HG03039 (cell line): ENCODE data around the gene ENTREP1.

Source experiments
- ATAC-seq: cut with Tn5 transposase; IDR thresholded peaks from one replicate; pipeline ENCODE4 v1.9.1; 2021; ENCODE audit warnings: mild to moderate bottlenecking, moderate library complexity; ENCODE audit not compliant: unreplicated experiment

Gene ENTREP1

DNA sequence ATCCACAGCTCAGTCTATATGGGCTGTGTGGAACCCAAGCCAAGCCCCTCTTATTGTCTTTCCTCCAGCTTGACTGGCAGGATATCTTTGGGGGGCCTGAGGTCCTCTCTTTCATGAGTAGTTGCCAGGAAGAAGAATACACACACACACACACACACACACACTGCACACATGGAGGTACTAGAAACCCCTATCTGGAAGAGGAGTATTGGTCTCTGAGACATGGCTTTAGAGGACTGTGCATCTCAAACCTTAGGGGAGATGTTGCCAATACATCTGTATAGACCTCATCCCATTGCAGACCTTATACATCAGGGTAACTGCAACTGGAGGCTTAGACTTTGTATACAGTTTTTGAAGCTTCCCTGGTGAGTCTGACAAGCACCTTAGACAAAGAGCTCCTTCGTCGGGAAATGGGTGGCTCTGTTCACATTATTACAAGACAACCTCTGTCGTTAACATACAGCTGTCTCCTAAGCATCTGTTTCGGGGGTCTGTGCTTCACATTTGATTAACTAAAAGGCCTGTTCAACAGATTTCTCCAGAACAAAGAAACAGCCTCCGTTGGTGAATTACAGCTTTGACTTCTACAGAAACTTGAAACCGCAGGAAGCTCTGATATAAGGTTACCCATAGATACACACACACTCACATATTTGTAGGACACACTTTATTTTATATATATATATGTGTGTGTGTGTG, 5.5 kb upstream of the ENTREP1 start:
- no peak for ATAC-seq

DNA sequence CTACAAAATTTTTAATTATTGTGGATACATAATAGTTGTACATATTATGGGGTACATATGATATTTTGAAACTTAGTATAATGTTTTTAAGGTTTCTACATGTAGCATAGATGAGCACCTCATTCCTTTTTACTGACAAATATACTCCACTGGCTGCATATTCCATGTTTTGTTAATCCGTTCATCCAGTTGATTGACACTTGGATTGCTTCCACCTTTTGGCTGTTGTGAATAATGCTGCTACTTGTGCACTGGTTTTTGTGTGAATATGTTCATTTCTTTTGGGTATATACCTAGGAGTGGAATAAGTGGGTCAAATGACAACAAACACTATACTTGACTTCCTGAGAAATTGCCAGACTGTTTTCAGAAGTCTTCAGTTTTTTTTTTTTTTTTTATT, 2.8 kb upstream of the ENTREP1 start:
- ATAC-seq, result no peak

DNA sequence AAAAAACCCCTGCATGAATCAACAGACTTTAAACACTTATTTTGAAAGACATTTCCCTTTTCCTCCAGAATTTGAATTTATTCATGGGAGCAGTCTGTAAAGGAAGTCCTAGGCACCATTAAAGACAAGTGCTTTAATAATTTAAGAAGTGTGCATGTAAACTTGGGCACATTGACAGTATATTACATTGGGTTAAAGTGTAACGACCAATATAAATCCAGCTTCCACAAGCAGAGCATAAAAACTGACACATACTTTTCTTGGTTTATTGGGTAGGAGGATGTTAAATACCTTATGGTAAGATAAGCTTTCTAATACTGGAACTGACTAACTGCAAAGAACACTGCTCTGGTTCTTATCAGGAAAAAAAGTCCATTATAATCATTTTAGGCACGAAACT, 1.2 kb upstream of the ENTREP1 start:
- ATAC-seq, result no peak

DNA sequence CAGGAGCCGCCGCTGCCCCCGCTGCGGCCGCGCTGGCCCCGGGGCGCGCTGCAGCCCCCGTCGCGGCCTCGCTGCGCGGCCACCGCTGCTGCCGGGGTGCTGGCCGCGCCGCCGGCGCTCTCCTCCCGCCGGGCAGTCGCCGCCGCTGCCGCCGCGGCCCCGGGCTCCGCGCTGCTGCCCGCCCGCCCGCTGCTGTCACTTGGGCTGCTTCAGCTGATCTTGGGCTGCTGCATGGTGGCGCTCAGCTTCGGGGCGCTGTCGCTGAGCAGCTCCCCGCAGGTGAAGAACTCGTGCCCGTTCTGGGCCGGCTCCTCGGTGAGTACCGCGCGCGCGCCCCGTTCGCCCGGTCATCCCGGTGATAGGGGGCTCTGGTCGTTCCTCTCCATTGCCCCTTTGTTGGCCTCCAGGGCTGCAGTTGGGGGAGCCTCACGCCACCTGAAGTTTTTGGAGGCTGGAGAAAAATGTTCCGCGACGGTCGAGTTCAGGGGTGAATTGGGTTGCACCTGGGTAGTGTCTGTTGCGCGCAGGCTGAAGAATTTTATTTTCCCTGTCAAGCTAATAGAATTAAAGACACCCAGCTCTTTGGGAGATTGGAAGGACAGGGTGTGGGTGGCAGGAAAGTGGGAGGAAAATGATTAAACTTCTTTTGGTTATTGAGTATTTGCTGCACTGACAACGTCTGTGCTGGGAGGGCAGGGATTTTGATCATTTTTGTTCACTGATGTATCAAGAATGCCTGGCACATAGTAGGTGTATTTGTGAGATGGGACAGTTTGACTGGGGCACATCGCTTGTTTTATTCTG, 596 bp downstream of the ENTREP1 start:
- ATAC-seq, result no peak

DNA sequence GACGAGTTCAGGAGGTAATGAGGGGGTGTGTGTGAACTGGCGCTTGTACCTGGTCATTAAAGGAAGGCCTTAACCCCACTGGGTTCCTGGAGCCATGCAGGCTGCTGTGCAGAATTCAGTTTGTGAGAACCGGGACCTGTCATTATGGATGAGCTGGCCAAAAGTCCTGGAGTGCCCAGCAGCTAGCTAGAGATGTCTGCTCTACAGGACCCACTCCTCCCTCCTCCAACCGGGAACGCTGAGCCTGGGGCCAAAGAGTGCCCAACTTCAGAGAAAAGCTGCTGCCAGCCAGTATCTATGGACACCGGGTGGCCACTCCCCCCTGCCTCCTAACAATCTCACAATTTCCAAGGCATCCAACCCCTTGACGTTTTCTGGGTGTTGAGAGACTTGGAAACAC, 1.2 kb downstream of the ENTREP1 start:
- ATAC-seq, result no peak

DNA sequence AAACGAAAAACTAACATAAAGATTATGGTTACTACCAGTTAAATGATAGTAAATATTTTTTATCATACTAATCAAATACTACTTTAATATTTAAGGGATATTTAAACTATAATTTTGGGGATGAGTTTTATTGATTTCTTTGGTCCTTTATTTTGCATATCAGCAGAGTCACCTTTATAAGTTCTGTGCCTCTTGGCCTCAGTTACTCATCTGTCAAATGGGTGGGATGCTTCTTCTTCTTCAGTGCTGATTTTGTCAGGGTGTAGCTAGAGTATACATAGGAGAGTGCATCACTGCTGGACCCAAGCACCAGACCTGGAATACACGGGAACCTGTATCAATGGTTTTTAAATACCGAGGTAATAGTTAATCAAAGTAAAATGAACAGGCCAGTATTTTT, 5.6 kb downstream of the ENTREP1 start:
- no peak for ATAC-seq

DNA sequence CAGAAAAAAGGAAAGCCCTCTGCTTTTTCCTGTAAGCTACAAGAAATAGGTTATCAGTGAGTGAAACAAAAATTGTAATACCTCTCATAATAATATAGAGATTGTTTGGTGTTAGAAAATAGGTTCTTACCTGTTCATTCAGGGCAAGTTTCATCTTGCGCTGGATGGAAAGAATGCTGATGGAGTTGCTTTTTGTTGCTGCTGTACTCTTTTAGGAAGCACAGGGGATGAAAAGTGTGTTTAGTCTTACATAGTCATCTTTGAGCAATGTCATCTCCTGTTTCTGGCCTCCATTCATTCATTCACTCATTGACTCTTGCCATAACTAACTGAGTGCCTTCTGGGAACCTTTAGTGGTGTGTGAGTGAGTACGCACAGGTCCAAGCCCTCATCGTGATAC, 6.4 kb downstream of the ENTREP1 start:
- ATAC-seq, result no peak

DNA sequence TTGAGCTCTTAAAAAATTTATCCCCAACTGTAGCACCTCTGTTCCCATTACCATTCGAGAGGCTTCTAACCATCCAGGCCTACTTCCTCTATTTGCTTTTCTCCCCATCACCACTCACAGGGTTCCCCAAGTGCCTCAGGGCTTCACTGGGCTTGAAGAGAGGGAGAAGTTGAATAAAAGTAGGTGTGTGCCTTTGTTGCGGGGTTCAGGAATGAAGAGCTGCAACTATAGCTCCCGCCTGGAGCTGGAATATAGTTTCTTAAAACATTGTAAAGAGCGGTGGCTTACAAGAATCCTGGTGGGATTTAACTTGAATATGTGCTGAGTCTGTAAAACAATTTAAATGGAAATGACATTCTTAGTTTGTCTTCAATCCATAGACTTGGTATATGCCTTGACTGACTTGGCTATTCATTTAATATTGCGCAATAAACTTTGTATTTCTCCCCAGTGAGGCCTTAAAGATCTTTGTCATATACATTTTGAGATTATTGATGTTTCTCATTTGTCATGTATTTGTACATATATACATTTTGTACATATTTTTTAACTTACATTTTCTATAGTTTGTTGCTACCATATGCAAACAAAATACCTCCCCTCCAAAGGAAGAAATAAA, 7.2 kb downstream of the ENTREP1 start:
- no peak for ATAC-seq

DNA sequence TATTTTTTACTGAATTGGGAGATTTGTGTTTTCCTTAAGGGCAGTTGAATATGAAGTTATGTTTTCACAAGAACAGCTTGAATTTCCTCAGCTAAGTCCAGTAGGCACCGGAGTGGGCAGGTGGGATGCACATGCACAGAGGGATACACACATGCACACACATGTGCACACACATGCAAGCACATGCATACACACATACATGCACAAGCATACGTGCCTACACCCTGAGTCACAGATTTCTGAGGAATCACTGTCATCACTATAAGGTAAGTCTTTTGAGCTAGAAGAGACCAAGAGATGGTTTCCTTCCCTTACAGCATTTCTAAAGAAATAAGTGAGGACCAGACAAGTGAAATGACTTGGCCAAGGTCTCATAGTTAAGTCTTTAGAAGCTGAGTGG, 8.7 kb downstream of the ENTREP1 start:
- no peak for ATAC-seq

DNA sequence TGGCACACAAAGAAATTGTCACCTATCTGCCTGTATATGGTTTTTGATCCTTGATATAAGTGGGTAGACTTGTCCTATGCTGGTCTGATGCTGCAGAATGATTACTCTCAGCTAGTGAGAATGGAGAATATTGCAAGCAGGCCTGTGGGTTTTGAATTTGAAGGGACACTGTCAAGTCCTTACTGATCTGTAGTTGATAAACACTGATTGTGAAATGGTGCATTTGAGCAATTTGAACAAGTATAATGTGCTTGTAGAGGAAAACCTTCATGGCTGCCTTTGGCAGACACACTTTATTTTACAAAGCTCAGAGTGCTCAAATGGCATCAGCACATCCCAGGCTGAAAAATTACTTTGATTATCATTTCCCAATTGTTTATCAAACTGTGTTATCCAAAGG, 9.3 kb downstream of the ENTREP1 start:
- no peak for ATAC-seq

DNA sequence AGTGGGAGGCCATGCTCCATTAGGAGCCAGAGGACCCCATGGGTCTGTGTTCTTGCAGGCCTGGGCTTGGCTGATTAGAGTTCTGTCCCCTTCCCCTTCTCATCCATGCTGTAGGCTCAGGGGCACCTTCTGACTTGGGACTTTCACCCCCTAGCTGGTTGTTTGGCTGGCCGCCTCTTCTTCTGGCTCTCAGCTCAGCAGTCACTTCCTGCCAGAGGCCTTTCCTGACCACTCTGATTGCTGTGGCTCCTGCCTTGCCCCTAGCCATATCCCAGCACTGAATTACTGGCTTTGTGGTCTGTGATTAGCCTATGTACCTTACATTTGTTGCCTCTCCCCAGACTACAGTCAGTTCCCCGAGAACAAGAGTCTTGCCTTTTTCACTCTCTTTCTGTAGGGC, 14.6 kb downstream of the ENTREP1 start:
- no peak for ATAC-seq

DNA sequence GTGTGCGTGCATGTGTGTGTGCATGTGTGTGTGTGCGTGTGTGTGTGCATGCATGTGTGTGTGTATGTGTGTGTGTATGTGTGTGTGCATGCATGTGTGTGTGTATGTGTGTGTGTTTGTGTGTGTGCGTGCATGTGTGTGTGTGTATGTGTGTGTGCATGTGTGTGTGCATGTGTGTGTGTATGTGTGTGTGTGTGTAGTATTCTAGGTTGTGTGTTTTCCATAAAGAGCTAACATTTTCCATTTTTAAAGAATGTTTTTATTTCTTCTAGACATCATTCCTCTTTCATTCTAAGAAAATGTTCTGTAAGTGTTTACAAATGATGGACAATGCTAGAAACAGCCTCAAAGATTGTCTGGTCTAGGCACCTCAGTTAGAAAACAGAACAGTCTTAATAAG, 15.6 kb downstream of the ENTREP1 start:
- ATAC-seq, result no peak

DNA sequence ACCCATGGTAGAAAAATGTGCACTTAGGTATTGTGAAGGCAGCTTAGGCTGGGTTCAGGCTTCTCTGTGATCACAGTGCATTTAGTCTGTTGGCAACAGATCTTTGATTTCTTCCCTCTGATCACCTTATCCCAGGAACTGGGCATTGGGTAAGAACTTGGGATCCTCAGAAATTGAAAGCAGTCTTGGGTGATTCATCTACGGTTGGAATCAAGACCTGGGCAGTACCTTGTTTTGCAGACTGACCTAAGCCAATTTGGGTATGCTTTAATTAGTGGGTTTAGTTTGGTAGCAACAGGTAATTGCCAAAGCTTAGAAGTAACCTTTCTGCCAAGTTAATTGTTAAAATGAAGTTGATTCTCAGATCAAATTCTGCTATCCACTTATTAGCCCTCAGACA, 17.8 kb downstream of the ENTREP1 start:
- no peak for ATAC-seq

DNA sequence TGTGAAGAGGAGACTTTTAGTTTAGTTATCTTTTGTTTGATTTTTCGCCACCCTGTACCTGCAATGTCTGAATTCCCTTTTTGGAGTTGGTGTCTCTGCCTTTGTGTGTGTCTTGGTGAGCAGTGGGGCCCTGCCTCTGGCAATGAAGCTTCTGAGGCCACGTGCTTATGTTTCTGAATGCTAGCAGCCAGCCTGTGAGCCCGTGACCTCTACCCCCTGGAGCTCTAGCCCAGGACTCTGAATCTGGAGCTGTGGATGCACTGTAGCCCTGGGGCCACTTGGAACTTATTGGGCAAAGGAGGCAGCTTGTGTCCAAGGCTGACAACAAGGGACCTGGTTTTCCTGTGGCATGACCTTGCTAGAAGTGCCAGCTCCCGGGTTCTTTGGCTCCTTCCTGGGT, 19.4 kb downstream of the ENTREP1 start:
- ATAC-seq, result no peak

DNA sequence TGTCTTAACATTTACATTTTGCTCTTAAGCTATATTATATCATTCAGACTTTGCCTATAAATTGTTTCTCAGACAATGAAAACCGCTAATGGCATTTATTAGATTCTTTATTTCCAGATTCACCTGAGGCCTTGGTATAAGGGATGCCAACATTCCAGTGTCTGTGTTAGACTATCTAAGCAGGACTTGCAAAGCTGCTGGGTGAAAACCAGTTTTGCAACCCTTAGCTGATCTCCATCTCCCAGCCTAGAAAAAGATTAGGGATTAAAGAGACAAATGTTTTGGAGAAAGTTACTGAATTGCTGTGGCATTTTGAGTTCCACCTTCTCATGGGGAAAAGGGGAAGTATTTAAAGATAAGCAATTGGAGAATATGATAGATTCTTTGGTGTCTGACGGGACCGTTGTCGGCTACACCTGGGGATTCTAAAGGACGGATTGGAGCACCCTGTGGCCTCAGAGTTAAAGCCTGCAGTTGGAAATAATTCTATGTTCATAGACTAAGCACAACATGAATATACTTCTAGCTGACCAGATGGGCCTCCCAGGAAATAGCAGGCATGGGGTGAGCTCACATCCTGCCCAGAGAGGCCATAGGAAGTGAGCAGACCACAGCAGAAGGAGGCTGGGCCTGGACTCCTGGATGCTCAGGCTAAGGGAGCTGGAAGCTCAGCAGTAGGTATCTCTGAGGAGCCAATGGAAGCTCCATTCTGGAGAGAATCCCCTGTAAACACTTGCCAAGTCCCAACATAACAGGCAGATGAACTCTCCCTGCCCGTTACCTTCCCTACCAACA, 21.8 kb downstream of the ENTREP1 start:
- ATAC-seq, result no peak

DNA sequence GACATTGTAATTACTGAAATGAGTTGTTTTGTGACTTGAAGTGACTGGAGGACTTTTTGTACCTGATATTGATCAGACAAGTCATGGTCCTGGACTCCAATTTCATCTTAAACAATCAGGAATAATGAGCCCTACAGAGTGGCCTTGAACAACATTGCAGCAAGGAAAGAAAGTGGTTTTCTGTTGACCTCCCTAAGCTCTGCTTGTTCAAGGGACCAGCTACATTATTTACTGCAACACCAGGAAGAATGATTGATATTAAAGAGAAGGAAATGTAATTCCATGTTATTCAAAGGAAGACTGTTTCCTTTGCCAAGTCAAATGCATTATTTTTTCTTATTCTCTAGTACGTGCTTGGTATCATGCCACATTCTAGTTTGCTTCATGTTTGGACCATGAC, 22.6 kb downstream of the ENTREP1 start:
- ATAC-seq, result no peak

DNA sequence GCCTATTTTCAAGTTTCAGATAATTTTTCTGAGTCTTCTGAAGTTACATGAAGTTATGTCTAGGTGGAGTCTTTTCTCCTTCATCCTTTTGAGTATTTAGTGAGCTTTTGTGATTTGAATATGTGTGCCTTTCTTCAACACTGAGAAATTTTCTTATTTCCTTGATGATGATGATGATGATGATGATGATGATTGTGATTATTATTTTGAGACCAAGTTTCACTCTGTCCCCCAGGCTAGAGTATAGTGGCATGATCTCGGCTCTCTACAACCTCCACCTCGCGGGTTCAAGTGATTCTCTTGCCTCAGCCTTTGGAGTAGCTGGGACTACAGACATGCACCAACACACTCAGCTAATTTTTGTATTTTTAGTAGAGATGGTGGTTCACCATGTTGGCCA, 26.2 kb downstream of the ENTREP1 start:
- ATAC-seq, result no peak

DNA sequence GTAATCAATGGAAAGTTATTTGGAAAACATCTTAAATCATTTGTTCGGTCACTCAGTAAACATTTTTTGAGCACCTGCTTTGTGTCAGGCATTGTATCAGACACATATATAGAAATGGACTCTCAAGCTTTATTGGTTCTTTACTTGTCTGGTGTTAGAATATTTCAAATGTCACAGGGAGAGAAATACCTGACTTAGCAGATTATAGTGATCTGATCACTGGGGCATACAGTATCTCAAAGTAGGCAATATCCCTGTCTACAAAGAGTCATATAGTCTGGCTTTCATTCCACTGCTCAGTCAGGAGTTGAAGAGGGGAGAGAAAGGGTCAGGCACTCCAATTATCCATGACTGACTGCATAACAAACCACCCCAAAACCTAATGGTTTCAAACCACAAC, 30.2 kb downstream of the ENTREP1 start:
- ATAC-seq, result no peak

DNA sequence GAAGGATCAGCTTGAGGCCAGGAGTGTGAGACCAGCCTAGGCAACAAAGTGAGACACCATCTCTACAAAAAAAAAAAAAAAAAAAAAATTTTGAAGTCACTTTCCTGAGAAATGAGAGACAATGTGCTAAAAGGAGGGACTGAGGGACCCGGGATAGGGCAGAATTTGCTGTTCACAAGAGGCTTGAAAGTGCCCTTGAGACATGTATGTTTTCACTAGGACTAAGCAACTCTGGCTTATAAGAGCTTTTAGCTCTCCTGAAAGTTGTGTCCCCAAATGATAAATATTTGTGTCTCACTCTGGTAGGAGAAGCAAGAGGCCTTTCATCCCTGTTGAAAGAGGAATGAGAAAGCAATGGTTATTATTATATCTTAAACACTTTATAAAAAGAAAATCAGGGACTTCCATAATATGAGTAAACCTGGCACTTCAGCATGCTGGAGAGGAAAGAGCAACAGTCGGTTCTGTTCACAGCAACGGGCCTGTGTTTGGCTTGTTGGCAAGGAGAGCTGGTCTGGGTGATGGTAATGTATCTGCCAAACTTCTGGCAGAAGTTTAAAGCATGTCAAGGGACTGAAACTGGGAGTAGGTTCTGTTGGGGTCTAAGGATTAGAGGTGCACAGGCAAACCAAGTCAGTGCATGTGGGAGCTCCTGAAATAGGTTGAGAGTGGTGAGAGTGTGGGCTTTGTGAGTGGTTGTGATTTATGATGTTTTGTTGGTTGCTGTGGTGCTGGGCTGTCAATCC, 32.2 kb downstream of the ENTREP1 start:
- ATAC-seq, result no peak

DNA sequence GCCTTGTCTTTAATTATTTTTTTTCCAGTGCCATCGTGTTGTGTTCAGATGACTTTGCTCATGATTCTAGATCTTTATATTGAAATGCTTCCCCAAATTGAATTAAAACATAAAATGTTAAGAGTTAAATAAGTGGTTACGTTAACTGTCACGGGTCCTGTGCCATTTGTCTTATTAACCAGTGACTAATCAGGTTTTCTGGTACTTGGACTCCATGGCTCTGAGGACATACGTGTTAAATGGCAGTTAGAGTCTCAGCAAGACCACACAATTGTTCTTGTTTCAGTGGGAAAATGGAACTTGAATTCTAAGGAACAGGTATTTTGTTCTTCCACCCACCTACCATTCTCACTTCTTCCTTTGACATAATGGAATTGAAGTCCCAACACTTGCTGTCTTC, 32.8 kb downstream of the ENTREP1 start:
- ATAC-seq, result no peak

DNA sequence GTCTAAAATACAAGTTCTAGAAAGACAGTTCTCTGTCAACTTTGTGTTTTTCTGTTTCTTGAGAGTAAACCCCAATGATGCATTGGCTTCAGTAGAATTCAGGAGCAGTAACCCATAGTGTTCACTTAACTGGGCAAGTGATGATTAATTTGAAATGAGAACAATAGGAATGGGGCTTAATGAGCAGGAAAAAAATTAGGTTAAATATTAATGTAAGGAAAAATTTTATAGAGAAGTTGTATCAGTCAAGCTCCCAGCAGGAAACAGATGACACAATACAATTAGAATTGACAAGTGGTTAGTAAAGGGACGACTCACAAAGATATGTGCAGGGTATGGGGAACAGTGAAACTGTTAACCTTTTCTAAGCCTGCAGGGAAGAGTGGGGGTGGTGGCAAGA, 38.2 kb downstream of the ENTREP1 start:
- no peak for ATAC-seq
